ENCODE results near the gene HSPA1A.
"Not testable (repeated sequence)": the region's sequence is repeated elsewhere in the genome, so short reads cannot be mapped to it uniquely, and the experiment has no call there.

Gene HSPA1A

GRCh38 chr6:31836474-31837368, 21.4 kb downstream of the HSPA1A start:
- no peak for DNase-seq (ENCODE audit: low spot score)

GRCh38 chr6:31837369-31838113, 22.2 kb downstream of the HSPA1A start:
- DNase-seq (ENCODE audit: low spot score), result no peak

GRCh38 chr6:31838114-31838553, 22.8 kb downstream of the HSPA1A start:
- DNase-seq (ENCODE audit: low spot score), result not testable (repeated sequence)

- DNase-seq (ENCODE audit: low spot score), result no peak
Measured at GRCh38 chr6:31838968-31839367, 23.6 kb downstream of the HSPA1A start.

- DNase-seq (ENCODE audit: low spot score), result not testable (repeated sequence)
Measured at GRCh38 chr6:31839779-31840126, 24.4 kb downstream of the HSPA1A start.

GRCh38 chr6:31842053-31842452, 26.7 kb downstream of the HSPA1A start:
- DNase-seq (ENCODE audit: low spot score), result no peak

- DNase-seq (ENCODE audit: low spot score), result no peak
Measured at GRCh38 chr6:31844507-31844906, 29.2 kb downstream of the HSPA1A start.

- DNase-seq (ENCODE audit: low spot score), result no peak
Measured at GRCh38 chr6:31847276-31847978, 32.1 kb downstream of the HSPA1A start.

- no peak for DNase-seq (ENCODE audit: low spot score)
Measured at GRCh38 chr6:31850765-31851484, 35.6 kb downstream of the HSPA1A start.

GRCh38 chr6:31851485-31851832, 36.1 kb downstream of the HSPA1A start:
- DNase-seq (ENCODE audit: low spot score), result no peak

GRCh38 chr6:31851980-31852718, 36.8 kb downstream of the HSPA1A start:
- DNase-seq (ENCODE audit: low spot score), result not testable (repeated sequence)

- not testable (repeated sequence) for DNase-seq (ENCODE audit: low spot score)
Measured at GRCh38 chr6:31857774-31858173, 42.4 kb downstream of the HSPA1A start.

GRCh38 chr6:31858707-31859106, 43.4 kb downstream of the HSPA1A start:
- no peak for DNase-seq (ENCODE audit: low spot score)

GRCh38 chr6:31859923-31860322, 44.6 kb downstream of the HSPA1A start:
- DNase-seq (ENCODE audit: low spot score), result no peak

GRCh38 chr6:31860349-31860748, 45.0 kb downstream of the HSPA1A start:
- DNase-seq (ENCODE audit: low spot score), result no peak

GRCh38 chr6:31861150-31861549, 45.8 kb downstream of the HSPA1A start:
- DNase-seq (ENCODE audit: low spot score), result no peak

GRCh38 chr6:31861919-31862343, 46.6 kb downstream of the HSPA1A start:
- no peak for DNase-seq (ENCODE audit: low spot score)

- DNase-seq (ENCODE audit: low spot score), result peak; percentile 99
Measured at GRCh38 chr6:31862344-31863235, 47.2 kb downstream of the HSPA1A start, which contains the start of gene NEU1. Gene NEU1 (minus strand): TSS chr6:31862821. CDS start chr6:31862776, 45 bp downstream.

- not testable (repeated sequence) for DNase-seq (ENCODE audit: low spot score)
Measured at GRCh38 chr6:31864123-31864562, 48.8 kb downstream of the HSPA1A start.

GRCh38 chr6:31864818-31865204, 49.5 kb downstream of the HSPA1A start:
- no peak for DNase-seq (ENCODE audit: low spot score)

All from SW480 (cell line).